H54 (cell line): ENCODE data around the gene MCM10.
"Not testable (repeated sequence)": the region's sequence is repeated elsewhere in the genome, so short reads cannot be mapped to it uniquely, and the experiment has no call there.

Source experiments
- DNase-seq: peaks from one replicate; pipeline ENCODE4 v3.0.0; 2011; ENCODE audit warnings: low spot score, mixed read lengths; ENCODE audit not compliant: insufficient read length
- FAIRE-seq: peaks from 3 replicates; lab custom pipeline; 2011; peaks lifted over from hg19 to GRCh38; lab: Jason Lieb, UNC
- POLR2A ChIP-seq: IDR thresholded peaks from 2 replicates; pipeline ENCODE4 v1.6.1; 2011; ENCODE audit warnings: low read depth, mild to moderate bottlenecking, low read length

MCM10 gene

GRCh38 chr10:13238271-13239077 lies 77.1 kb downstream of the MCM10 start:
- TF ChIP-seq POLR2A = no peak
- DNase-seq (no peak), FAIRE-seq (no peak)

- FAIRE-seq (no peak), DNase-seq (no peak)
- no peak for TF ChIP-seq POLR2A
These were observed 78.6 kb downstream of the MCM10 start for GRCh38 chr10:13239923-13240322.

GRCh38 chr10:13241613-13242012 lies 80.3 kb downstream of the MCM10 start:
- no peak for TF ChIP-seq POLR2A
- no peak for FAIRE-seq

GRCh38 chr10:13242260-13242659 lies 80.9 kb downstream of the MCM10 start:
- FAIRE-seq, DNase-seq: not testable (repeated sequence)

More at GRCh38 chr10:13241613-13242012, 80.3 kb downstream of the MCM10 start:
- DNase-seq = no peak

GRCh38 chr10:13247246-13247645 lies 85.9 kb downstream of the MCM10 start:
- TF ChIP-seq POLR2A = no peak
- DNase-seq (no peak), FAIRE-seq (no peak)

GRCh38 chr10:13247784-13248183 lies 86.4 kb downstream of the MCM10 start:
- TF ChIP-seq POLR2A = no peak
- DNase-seq (no peak), FAIRE-seq (no peak)

- FAIRE-seq (no peak), DNase-seq (no peak)
- TF ChIP-seq POLR2A = no peak
These were observed 92.4 kb downstream of the MCM10 start for GRCh38 chr10:13253726-13254125.

- no peak for FAIRE-seq
- TF ChIP-seq POLR2A = no peak
- DNase-seq = no peak
These were observed 95.3 kb downstream of the MCM10 start for GRCh38 chr10:13256627-13257026.

GRCh38 chr10:13257621-13258140 lies 96.3 kb downstream of the MCM10 start:
- FAIRE-seq (no peak), DNase-seq (no peak)
- TF ChIP-seq POLR2A = no peak
